ENCODE measurements around the gene RAB29.

DNA sequence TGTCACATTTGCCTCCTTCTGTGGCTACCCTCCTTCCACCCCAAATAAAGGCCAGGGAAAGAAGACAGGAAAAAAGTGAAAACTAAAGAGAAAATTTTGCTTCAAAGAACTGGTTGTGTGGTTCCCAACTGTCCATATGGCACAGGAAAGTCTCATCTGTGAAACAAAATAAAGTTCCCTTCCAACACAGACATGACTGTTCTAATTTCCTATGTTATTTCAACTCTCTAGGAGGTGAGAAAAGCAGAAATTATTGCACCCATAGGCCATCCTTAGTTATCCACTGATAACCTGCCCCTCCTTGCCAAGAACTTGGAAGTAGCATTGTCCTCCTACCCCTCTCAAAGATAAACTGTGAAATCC lies 8.1 kb upstream of the RAB29 start:
- TF ChIP-seq POLR2A (conservative IDR thresholded peaks at IDR 0.05) (no peak), HDAC8 (tag; IDR thresholded peaks at IDR 0.05) (no peak), KAT7 (CRISPR knock-in tag; IDR thresholded peaks at IDR 0.05; ENCODE audit: borderline replicate concordance) (no peak), FOXK1 (CRISPR knock-in tag; IDR thresholded peaks at IDR 0.05; ENCODE audit: borderline replicate concordance) (no peak), YY1 (IDR thresholded peaks at IDR 0.05; ENCODE audit: borderline replicate concordance in 1 of 3, control insufficient read depth in 1 of 3, extremely low read depth in 1 of 3, insufficient read depth in 3 of 3, insufficient read length in 1 of 3, insufficient replicate concordance in 2 of 3, low read depth in 1 of 3, low read length in 2 of 3) (no peak), RAD21 (CRISPR knock-in tag; conservative IDR thresholded peaks at IDR 0.05 in 1 of 2, IDR thresholded peaks at IDR 0.05 in 1 of 2) (no peak), SRF (CRISPR knock-in tag; IDR thresholded peaks at IDR 0.05) (no peak), HLTF (IDR thresholded peaks at IDR 0.05) (no peak)
- TF ChIP-seq, protein P1, sequence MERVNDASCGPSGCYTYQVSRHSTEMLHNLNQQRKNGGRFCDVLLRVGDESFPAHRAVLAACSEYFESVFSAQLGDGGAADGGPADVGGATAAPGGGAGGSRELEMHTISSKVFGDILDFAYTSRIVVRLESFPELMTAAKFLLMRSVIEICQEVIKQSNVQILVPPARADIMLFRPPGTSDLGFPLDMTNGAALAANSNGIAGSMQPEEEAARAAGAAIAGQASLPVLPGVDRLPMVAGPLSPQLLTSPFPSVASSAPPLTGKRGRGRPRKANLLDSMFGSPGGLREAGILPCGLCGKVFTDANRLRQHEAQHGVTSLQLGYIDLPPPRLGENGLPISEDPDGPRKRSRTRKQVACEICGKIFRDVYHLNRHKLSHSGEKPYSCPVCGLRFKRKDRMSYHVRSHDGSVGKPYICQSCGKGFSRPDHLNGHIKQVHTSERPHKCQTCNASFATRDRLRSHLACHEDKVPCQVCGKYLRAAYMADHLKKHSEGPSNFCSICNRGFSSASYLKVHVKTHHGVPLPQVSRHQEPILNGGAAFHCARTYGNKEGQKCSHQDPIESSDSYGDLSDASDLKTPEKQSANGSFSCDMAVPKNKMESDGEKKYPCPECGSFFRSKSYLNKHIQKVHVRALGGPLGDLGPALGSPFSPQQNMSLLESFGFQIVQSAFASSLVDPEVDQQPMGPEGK (CRISPR knock-in tag; IDR thresholded peaks at IDR 0.05; ENCODE audit: borderline replicate concordance): no peak
- TF ChIP-seq, protein P2, sequence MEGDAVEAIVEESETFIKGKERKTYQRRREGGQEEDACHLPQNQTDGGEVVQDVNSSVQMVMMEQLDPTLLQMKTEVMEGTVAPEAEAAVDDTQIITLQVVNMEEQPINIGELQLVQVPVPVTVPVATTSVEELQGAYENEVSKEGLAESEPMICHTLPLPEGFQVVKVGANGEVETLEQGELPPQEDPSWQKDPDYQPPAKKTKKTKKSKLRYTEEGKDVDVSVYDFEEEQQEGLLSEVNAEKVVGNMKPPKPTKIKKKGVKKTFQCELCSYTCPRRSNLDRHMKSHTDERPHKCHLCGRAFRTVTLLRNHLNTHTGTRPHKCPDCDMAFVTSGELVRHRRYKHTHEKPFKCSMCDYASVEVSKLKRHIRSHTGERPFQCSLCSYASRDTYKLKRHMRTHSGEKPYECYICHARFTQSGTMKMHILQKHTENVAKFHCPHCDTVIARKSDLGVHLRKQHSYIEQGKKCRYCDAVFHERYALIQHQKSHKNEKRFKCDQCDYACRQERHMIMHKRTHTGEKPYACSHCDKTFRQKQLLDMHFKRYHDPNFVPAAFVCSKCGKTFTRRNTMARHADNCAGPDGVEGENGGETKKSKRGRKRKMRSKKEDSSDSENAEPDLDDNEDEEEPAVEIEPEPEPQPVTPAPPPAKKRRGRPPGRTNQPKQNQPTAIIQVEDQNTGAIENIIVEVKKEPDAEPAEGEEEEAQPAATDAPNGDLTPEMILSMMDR (IDR thresholded peaks at IDR 0.05 in 2 of 3, conservative IDR thresholded peaks at IDR 0.05 in 1 of 3; ENCODE audit: insufficient read depth in 2 of 3, low read depth in 1 of 3, low read length in 3 of 3): no peak
- TF ChIP-seq, protein P3, sequence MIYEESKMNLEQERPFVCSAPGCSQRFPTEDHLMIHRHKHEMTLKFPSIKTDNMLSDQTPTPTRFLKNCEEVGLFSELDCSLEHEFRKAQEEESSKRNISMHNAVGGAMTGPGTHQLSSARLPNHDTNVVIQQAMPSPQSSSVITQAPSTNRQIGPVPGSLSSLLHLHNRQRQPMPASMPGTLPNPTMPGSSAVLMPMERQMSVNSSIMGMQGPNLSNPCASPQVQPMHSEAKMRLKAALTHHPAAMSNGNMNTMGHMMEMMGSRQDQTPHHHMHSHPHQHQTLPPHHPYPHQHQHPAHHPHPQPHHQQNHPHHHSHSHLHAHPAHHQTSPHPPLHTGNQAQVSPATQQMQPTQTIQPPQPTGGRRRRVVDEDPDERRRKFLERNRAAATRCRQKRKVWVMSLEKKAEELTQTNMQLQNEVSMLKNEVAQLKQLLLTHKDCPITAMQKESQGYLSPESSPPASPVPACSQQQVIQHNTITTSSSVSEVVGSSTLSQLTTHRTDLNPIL (CRISPR knock-in tag; IDR thresholded peaks at IDR 0.05): no peak
- TF ChIP-seq, protein P4, sequence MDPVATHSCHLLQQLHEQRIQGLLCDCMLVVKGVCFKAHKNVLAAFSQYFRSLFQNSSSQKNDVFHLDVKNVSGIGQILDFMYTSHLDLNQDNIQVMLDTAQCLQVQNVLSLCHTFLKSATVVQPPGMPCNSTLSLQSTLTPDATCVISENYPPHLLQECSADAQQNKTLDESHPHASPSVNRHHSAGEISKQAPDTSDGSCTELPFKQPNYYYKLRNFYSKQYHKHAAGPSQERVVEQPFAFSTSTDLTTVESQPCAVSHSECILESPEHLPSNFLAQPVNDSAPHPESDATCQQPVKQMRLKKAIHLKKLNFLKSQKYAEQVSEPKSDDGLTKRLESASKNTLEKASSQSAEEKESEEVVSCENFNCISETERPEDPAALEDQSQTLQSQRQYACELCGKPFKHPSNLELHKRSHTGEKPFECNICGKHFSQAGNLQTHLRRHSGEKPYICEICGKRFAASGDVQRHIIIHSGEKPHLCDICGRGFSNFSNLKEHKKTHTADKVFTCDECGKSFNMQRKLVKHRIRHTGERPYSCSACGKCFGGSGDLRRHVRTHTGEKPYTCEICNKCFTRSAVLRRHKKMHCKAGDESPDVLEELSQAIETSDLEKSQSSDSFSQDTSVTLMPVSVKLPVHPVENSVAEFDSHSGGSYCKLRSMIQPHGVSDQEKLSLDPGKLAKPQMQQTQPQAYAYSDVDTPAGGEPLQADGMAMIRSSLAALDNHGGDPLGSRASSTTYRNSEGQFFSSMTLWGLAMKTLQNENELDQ (CRISPR knock-in tag; IDR thresholded peaks at IDR 0.05; ENCODE audit: borderline replicate concordance): no peak
- TF ChIP-seq, protein P5, sequence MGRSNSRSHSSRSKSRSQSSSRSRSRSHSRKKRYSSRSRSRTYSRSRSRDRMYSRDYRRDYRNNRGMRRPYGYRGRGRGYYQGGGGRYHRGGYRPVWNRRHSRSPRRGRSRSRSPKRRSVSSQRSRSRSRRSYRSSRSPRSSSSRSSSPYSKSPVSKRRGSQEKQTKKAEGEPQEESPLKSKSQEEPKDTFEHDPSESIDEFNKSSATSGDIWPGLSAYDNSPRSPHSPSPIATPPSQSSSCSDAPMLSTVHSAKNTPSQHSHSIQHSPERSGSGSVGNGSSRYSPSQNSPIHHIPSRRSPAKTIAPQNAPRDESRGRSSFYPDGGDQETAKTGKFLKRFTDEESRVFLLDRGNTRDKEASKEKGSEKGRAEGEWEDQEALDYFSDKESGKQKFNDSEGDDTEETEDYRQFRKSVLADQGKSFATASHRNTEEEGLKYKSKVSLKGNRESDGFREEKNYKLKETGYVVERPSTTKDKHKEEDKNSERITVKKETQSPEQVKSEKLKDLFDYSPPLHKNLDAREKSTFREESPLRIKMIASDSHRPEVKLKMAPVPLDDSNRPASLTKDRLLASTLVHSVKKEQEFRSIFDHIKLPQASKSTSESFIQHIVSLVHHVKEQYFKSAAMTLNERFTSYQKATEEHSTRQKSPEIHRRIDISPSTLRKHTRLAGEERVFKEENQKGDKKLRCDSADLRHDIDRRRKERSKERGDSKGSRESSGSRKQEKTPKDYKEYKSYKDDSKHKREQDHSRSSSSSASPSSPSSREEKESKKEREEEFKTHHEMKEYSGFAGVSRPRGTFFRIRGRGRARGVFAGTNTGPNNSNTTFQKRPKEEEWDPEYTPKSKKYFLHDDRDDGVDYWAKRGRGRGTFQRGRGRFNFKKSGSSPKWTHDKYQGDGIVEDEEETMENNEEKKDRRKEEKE (IDR thresholded peaks at IDR 0.05; ENCODE audit: borderline replicate concordance in 1 of 2, control insufficient read depth in 1 of 2, low read depth in 2 of 2, low read length in 1 of 2): no peak

All from K562 (cell line).